HG03175 (cell line): ENCODE data around the gene CFAP45.
A peak's percentile ranks its signal among the peaks of the same experiment; 100 is the strongest.

Experiments used
- ATAC-seq: cut with Tn5 transposase; IDR thresholded peaks from one replicate; pipeline ENCODE4 v1.9.1; 2021; ENCODE audit warnings: mild to moderate bottlenecking, moderate library complexity; ENCODE audit not compliant: unreplicated experiment

Gene CFAP45

DNA sequence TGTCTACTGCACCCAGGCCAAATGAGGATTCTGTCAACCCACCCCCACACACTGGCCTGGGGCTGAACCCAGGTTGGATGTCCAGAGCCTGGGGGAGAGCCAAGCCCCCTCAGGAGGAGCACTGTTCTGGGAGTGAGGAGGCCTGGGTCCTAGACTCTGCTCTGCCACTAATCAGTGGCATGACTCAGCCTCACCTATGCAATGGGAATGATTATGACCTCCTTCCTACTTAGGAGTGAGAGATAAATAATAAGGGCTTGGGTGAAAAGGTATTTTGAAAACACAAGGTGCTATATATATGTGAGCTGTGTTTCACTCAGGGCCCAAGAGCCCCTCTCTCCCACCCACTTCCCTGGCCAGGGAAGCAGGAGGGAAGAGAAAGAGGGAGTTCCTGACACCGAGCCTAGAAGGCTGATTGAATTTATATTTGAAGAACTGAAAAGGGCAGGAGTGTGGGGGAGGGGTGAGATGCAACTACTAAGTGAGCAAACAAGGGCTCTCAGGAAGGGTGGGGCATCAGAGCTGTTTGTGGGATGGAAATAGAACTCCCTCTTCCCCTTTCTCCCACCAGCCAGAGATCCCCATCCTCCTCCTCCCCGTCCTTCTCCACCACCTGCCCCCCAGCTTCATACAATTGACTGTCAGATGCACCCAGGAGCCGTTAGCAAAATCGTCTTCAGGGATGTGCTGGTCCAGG, 37.2 kb upstream of the CFAP45 start:
- ATAC-seq = no peak

DNA sequence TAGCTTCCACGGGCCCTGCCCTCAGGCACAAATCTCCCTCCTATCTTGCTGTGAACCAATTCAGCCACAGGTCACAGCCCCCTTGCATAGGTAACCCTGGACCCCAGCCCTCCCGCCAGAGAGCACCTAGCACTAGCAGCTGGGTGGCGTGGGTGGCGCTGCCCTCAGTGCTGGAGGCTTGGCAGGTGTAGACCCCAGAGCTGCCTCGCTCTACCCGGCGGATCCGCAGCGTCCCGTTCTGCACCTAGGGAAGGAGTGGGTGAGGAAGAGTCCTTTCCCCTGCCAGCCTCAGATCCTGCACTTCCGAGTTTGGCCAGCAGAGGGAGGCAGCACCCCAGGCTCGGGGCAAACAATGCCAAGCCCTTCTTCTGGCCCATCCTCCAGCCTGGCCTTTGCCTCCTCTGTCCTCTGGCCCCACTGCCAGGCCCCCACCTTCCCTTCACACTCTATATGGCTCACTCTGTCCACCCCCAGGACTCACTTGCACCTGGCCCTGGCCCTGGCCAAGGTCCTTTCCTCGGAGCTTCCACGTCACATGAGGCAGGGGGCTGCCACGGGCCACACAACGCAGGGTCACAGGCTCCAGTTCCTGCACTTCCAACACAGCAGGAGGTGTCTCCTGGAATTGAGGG, 36.4 kb upstream of the CFAP45 start:
- peak; percentile 61 for ATAC-seq

DNA sequence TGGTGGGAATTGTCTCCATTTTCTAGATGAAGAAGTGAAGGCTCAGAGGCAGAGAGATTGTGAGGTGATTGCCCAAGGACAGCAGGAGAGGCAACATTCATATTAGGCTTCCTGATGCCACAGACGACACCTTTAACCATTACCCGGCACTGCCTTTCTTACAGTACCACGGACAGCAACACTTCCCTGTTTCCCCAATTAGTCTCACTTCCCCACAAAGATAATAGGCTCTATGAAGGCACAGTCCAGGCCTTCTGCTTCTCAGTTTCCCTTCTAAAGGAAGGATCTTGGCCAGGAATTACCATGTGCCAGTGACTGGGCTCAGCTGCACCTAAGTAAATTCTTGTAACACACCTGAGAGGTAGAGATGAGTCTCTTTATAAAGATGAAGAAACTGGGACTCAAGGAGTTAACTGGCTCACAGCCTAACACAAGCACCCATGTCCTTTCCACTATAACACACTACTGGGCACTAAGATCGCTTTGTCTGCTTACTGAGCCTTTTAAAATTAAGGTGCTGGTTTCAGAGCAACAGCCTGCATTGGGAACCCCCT, 35.8 kb upstream of the CFAP45 start:
- ATAC-seq = no peak

DNA sequence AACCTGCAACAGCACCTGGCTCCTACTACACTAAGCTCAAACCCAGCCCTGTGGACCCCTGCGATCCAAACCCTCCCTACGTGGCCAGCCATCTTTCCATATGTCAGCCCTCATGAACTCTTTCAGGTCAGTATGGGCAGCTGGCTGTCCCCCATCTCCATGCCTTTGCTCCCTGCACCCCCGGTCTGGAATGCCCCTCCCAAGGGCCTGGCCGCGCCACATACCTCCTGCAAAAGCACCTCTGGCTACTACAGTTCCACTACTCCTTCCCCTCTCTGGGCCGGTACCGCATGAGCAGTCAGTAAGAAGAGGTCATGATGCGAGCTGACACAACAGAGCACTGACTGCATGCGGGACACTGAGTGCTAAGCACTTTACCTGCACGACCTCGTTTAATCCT, 35.3 kb upstream of the CFAP45 start:
- ATAC-seq = no peak

DNA sequence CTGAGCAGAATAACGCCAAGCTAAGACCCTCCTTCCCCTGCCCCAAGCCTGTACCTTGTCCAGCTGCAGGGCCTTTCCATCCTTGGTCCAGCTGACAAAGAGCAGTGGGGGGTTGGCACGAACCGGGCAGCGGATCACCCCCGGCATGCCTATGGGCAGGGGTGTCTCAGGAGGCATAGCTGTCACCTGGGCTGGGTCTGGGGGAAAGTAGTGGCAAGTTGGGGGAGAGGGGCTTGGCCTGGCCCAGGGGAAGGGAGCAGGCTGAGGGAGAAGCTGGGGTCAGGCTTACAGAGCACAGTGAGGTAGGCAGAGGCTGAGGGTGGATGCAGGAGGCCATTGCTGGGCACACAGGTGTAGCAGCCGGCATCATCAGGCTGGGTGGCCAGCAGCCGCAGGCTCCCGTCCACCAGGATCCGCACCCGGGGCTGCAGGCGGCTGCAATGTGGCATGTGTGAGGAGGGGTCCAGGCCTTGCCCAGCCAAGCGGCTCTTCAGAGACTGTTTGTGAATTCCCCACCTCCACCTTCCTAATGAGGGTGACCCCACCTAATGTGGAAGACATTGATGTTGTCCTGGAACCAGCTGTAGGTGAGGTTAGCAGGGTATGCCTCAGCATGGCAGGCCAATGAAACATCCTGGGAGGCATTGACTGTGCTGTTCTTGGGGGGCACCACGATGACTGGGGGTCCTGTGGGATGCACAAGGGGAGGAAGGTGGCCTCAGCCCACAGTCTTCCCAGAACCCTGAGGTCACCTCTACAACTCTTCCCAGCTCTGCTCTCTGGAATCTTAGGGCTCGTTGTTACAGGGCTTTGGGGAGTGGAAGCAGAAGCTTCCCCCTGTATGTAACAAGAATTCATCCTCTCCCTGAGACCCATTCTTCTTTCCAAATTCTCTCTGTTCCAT, 34.4 kb upstream of the CFAP45 start:
- no peak for ATAC-seq

DNA sequence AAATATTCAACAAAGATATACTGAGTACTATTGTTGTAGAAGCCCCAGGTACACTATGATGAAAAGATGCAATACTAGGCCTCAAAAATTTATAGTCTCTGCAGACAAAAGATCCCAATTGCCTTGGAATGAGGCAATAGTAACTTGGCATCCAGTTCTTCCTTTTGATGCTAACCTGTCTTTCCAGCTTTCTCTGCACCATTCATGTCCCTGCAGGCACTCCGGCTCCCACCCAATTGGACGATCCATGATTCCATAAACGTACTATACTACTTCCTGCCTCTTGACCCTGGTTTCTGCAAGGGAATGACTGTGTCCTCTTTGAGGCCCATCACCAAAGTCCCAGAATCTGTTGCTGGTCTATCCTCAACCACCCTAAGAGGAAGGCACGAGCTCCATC, 33.4 kb upstream of the CFAP45 start:
- ATAC-seq = no peak

DNA sequence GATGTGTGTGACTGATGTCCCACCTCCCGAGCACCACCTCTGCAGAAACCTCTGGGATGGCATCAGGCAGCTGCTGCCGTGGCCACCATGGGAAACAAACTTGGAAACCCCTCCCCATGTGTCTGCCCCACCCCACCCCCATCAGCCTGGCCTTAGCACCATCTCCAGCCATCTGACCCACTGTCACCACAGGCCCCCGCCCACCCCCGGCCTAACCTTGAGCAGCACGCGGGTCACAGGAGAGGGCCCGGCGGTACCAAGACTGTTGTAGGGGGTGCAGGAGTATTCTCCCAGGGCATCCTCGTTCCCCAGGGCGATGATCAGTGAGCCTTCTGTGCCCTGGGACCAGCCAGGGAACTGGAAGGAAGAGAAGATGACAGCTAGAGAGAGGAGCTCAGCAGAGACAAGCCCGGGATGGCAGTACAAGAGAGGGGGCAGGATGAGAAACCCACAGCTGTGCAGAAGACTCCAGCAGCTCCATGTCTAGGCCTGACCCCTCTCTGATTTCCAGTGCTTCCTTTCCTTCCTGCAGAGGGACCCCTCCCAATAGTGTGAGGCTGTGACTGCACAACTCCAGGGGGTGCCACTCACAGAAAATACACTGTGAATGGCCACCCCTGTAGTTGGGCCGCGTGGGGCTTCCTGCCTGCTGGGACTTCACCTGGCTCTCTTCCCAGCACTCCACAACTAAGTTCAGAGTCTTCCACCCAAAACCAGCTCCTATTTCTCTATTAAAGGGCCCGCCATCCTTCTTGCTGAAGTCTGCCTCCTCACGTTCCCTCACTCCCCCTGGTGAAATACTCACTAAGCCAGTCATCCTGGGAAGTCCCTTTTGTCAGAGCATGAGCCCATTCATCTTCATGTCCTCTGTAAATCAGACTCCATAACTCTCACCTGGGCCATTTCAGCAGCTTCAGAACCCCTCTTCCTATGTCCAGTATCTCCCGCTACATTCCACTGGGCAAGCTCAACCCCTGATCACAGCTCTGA, 32.6 kb upstream of the CFAP45 start:
- ATAC-seq = no peak

DNA sequence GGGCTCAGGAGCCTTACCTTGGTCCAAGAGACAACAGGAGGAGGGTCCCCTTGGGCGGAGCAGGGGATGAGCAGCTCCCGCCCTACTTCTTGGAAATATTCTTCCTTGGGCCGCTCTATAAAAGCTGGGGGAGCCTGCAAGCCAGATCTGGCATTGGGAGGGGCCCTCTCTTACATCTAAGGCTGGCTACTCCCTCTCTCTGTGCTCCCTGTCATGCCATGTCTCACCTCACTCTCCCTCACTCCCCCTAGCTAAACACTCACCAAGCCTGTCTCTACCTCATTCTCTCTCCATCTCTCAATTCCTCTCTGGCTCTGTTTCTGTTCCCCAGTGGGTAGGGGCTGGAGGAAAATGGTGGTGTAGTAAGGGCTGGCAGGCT, 31.8 kb upstream of the CFAP45 start:
- no peak for ATAC-seq

DNA sequence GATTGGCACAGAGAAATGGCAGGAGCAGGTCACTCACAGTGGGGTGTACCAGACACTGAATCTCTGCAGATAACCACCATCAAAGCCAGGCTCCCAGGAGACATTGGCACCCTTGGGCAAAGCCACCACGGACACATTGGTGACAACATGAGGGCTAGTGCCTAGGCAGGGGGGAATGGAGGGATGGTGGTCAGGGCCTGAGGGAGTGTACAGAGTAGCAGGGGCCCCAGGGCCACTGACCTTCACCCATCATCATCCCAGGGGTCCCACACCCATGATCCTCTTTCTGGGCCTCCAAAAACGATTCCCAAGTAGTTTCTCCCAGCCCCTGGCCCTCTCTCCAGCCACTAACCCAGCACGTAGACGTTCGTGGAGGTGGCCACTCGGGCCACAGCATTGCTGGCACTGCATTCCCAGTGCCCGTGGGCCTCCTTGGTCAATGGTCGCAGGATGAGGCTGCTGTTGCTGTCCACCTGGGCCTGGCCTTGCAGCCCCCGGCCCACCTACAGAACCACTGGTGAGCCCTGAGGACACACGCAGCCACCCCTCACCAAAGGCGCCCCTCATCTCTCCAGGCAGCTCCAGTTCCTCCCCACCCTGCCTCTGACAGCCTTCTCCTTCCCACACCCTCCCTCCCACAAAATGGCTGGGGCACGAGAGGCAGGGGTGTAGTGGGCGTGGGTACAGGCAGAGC, 31.3 kb upstream of the CFAP45 start:
- ATAC-seq = no peak

DNA sequence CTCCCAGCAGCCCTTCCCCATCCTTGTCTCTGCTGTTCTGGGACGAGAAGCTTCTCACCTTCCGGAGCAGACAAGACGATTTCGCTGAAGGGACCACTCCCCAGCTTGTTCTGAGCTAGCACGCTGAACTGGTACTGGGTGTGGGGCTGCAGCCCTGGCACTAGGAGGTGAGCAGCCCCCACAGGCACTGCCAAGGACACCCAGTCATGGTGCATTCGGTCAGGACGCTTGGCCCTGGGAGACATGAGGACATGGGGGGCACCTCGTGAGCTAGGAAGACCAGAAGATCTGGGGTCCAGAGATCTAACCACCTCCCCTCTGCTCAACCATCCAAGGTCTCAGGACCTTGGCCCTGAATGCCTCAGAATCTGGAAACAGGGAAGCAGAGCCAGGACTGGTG, 30.7 kb upstream of the CFAP45 start:
- no peak for ATAC-seq

DNA sequence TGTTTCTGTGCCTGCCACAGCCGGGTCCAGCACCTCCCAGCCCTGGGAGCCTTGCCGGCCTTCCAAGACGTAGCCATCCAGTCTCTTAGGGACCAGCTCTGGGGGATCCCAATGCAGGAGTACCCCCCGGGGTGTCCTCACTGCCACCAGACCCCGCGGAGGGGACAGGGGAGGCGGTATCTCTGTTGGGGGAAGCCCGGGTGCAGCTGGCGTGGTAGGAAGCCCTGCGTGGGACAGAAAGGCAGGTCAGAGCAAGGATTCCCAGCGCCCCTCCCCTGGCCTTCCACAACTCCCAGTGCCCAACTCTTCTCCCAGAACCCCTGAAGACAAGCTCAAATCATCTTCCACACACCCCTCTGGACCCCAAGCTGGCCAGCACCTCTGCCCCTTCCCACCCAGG, 30.3 kb upstream of the CFAP45 start:
- no peak for ATAC-seq

DNA sequence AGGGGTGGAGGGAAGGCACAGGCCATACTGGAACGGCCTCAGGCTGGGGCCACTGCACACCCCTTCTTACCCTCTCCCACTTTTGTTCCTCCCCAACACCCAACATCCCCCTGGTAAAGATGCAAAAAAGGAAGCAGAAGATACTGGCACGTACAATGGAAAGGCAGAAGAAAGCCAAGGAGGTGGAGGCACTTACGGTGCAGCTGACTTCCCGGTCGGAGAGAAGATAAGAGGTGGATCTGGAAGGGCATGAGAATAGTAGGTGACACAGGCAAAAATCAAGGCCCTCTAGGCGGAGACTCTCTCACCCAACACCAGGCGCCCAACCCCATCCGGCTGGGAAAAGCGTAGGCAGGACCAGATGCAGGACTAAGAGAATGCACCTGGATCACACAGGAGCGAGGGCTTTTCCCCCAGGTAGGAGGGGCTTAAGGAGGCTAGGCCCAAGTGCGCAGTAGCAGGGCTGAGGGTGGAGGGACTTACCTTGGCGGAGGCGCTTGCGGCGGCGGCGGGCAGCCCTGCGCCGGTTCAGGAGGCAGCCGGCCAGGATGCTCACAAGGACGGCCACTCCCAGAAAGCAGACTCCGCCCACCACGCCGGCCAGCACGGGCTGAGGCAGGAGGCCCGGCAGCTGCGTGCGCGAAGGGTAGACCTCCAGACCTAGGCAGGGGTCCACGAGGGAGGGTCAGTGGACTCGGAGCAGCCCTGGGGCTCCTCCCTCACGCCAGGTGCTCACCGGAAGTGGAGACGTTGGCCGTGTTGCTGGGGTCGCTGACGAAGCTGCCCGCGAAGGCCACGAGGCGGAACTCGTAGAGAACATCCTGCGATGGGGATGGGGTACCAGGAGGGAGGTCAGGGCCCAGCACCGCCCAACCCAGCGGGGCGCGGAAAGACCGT, 29.4 kb upstream of the CFAP45 start:
- no peak for ATAC-seq

DNA sequence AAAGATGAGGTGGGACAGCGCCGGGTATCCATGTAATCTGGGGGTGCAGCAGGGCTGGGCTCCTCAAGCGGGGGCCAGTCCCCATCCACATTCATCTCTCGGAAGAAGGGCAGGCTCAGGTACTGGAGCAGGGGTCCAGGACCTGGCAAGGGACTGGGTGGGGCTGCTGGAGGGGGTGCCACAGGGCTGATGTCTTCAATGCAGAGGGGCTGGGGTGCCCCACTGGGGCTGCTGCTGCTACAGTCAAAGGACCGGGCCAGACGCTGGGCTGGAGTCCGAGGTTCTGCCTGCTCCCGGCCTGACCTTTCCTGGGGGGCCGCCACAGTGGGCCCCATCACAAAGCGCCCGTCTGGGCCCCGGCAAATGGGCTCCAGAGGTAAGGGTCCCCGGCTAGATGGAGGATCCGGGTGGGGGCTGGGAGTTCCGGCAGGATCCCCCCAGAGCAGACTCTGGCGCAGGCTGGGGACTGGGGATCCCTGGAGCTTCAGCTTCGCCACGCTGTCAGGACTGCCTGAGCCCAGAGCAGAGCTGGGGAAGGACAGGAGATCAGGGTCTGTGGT, 28.6 kb upstream of the CFAP45 start:
- no peak for ATAC-seq

DNA sequence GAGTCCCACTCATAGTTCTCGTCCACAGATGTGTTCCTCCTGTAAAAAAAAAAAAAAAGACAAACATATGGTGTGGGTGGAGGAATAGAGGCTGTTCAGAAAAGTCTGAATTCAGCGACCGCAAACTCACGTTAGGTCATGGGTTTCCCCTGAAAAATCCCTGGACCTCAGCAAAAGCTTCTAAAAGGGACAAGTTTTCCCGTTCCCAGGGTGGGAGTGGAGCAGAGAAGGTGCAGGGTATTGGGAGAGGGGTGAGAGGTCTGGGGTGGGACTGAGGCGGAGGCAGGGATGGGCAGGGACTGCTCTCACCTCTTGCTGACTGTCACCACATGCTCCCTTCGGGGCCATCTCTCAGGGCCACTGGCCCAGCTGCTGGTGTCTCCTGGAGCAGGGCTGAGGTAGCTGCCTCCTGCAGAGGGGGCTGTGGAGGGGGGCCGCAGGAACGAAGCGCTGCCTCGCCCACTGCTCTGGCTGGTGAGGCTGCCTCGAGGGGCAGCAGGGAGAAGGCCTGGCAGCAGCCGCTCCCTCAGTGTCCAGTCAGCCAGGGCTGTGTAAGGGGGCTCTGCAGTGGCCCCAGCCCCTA, 28.0 kb upstream of the CFAP45 start:
- ATAC-seq = no peak

DNA sequence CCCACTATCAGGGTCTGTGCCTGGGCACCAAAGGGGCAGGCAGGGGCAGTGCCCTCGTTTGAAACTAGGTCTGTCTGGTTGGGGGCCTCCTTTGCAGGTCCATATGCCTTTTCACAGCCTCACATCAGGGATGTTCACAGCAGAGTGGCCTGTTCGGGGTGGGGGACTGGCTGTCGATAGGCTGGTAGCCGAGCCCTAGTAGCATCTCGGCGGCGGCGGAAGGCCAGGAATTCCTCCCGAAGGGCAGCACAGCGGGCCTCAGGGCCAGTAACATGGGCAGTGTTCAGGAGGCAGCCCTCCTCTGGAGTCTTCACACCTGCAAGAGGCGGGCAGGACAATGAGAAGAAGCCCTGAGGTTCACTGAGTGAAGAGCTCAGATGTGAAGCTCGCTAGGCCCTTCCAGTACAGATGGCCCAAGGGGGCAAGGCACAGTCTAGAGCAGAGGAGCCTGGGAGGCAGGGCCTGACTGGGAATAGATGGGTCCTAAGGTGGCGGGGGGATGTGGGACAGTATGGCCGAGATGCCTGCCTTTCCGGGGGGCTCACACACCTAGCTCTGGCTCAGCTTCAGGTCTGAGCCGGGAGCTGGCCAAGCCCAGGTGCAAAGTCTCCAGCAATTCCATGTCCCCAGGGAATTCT, 27.4 kb upstream of the CFAP45 start:
- no peak for ATAC-seq

DNA sequence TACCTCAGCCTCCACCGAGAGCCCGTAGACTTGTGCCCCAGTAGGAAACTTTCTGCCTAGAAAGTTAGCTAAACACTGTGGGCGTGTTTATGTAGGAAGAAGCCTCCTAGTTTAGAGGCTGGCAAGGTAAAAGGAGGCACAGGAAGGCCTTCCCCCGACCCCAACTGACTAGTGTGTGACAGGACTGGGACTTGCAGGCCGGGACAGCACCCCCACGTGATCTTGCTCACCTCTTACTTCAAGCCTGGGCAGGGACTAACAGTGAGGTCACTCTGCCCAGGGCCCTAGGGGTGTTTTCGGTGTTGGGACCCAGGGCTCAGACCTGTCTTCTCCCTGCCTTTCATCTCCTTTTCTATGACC, 25.7 kb upstream of the CFAP45 start:
- peak; percentile 4 for ATAC-seq

DNA sequence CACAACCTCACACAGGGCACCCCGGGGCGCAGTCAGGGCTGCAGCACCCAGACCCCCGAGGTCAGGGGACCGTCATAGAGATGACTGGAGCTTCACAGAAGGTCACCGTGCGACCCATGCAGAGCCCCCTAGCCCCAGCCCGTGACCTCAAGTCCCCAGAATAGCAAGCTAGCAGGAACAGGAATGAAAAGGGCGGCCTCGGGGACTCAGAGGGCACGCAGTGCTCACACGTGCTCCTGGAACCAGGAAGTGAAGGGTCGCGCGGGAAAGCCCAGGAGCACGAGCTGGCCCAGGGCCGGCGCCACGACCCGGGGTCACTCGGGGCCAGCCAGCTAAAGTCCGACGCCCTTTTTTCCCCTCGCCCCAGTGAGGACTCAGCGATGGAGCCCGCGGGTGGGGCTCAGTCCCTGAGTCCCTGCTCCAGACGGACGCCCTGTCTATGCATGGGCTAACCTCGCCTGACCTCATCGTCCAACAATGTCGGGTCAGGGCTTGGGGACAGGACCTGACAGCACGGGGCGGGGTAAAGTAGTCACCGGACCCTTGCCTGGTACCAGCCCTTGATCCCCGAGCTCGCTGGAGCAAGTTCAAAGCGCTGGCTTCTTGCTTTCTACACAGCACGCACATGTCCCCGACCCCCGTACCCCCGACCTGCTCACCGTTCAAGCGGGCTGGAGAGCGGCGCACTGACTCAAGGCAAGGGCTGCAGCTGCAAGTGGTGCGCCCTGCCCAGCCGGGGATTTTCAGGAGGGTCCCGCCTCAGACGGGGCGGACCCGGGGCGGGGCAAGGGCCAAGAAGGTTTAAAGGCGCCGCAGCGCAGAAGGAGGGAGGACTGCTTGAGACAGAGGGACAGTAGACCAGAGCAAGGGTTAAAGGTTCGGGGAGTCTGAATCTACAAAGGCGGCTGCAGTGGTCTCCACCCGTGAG, 25.1 kb upstream of the CFAP45 start, which contains the start of gene TAGLN2:
Gene TAGLN2, minus strand, starts transcription at position 717 of the 928 bp plus-strand sequence. CDS start 4,998 bp downstream, outside the sequence.
- ATAC-seq = peak; percentile 57
